GM13976 (cell line): Measurements from ENCODE around the gene MRPL14.

Source experiments
- DNase-seq: peaks from one replicate; pipeline ENCODE4 v3.0.0; 2012; ENCODE audit warnings: low spot score
- CTCF ChIP-seq: IDR thresholded peaks from 2 replicates; pipeline ENCODE4 v1.5.1; 2012; ENCODE audit warnings: borderline replicate concordance, mild to moderate bottlenecking; ENCODE audit not compliant: insufficient read depth; ENCODE audit errors: extremely low read depth, missing control alignments, control extremely low read depth
- in situ Hi-C: fragments of 300-500 bp; cut with MboI; formaldehyde crosslinking; loops from one replicate; pipeline ENCODE4 v1.12.0; 2022; ENCODE audit warnings: low sequenced_read_pairs, mixed read lengths, inconsistent platforms; ENCODE audit not compliant: unreplicated experiment

The MRPL14 gene

GRCh38 chr6:44082872-44083321 is 44.4 kb downstream of the MRPL14 start:
- no peak for DNase-seq
- in situ Hi-C loops = no loop called here

DNA sequence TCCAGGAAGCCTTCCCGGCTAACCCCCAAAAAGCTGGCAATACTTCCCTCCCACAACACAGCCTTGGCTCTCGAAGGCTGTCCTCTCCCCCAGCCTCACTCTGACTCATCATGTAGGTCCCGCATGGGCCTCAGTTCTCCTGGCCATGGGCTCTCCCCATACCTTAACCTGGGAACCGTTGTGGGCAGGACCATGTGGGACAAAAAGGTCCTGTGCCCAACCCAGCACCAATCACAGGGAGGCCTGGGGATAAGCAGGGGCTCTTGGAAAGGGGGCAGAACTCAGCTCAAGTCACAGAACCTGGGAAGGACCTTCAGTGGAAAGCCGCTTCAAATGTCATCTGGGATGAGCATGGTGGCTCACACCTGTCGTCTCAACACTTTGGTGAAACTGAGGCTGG is 45.5 kb downstream of the MRPL14 start:
- TF ChIP-seq CTCF = no peak

More at GRCh38 chr6:44082872-44083321, 44.4 kb downstream of the MRPL14 start:
- TF ChIP-seq CTCF = no peak

DNA sequence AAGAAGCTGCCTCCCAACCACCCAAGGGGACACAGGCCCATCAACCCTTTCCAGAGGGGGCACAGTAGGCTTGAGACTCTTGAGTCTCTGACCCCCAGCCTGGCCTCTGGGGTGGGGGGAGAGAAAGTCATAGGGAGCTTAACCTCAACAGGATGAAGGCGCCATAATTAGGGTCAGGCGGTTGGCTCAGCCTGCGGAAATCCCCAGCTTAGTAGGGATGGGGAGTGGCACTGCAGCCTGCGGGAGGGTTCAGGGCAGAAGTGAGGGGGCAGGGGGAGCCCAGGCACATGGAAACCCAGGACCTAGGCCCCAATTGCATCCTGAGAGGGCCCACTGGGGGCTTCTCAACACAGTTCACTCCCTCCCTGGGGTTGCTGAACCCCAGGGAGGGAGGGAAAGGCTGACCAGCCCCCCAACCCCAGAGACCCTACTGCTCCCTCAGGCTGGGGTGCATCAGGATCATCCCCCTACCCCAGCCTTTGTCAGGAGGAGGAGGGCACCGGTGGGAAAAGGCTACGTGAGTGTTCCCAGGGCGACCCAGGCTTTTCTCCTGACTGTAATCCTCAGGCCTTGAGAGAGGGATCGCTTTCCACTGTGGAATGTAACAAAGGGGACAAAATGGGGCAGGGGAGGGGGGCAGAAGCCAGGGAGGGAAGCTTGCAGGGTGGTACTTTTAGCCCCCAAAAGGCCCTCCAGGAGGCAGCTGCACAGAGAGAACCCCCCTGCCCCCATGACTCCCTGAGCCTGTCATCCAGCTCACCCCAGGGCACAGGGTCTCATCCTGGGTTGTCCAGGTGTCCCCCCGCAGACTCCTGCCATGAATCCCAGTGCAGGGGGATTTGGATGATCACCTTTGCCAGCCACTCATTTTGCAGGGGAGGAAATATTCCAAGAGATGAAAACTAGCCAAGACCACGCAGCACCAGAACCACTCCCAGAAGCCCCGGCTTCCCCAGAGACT is 46.4 kb downstream of the MRPL14 start:
- in situ Hi-C loops = no loop called here
- no peak for DNase-seq
- TF ChIP-seq CTCF = no peak

More for the DNA sequence above, 45.5 kb downstream of the MRPL14 start:
- in situ Hi-C loops = no loop called here
- DNase-seq = no peak

GRCh38 chr6:44079672-44080071 is 47.6 kb downstream of the MRPL14 start:
- no peak for DNase-seq
- TF ChIP-seq CTCF = no peak
- in situ Hi-C loops = no loop called here

DNA sequence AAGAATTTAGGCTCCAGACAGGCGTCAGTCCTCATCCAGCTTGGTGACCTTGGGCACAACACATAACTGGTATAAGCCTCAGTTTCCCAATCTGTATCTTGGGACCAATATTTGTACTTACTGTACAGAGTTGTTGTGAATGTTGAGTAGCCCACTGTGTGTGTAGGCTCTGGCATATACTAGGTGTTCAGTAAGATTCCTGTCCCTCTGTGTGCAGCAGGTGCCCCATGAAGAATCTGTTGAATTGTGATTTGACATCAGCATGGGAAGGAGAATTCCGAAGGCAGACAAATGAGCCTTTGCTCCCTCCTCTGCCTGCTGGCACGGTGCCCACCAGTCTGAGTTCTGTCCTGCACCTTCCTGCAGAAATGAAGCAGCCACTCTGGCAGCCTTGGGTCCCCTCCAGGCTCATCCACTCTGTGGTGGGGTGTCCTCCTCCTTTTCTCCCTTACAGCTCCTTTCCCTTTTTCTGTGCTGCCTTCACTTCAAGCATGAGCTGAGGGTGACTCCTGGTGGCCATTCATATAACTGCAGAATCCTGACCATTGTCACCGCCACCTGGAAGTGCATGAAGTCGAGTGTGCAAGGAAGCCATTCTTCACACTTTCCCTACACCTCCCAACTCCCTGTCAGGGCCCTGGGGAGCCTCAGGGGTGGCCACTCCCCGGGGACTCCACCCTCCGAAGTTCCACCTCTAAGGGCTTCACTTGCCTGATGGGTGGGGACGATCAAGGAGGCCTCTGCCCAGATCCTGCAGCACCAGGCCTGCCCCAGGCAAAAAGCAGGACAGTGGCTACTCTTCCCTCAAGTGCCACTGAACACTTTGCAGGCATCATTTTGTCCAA is 48.2 kb downstream of the MRPL14 start:
- peak; percentile 78 for DNase-seq
- in situ Hi-C loops = no loop called here
- TF ChIP-seq CTCF = peak; percentile 91

GRCh38 chr6:44078219-44078826 is 48.9 kb downstream of the MRPL14 start:
- no peak for DNase-seq

More at GRCh38 chr6:44078219-44078826, 48.9 kb downstream of the MRPL14 start:
- in situ Hi-C loops = no loop called here
- no peak for TF ChIP-seq CTCF
